NCI-H2107 treated with DMSO at 0.1 percent for 48 hours (cell line): Measurements from ENCODE around the gene C1QTNF5.
"Not testable (repeated sequence)": the region's sequence is repeated elsewhere in the genome, so short reads cannot be mapped to it uniquely, and the experiment has no call there.

Source experiments
- DNase-seq: peaks from one replicate; lab custom pipeline; 2025; ENCODE audit not compliant: unreplicated experiment; lab: John Stamatoyannopoulos, UW

Gene C1QTNF5

DNA sequence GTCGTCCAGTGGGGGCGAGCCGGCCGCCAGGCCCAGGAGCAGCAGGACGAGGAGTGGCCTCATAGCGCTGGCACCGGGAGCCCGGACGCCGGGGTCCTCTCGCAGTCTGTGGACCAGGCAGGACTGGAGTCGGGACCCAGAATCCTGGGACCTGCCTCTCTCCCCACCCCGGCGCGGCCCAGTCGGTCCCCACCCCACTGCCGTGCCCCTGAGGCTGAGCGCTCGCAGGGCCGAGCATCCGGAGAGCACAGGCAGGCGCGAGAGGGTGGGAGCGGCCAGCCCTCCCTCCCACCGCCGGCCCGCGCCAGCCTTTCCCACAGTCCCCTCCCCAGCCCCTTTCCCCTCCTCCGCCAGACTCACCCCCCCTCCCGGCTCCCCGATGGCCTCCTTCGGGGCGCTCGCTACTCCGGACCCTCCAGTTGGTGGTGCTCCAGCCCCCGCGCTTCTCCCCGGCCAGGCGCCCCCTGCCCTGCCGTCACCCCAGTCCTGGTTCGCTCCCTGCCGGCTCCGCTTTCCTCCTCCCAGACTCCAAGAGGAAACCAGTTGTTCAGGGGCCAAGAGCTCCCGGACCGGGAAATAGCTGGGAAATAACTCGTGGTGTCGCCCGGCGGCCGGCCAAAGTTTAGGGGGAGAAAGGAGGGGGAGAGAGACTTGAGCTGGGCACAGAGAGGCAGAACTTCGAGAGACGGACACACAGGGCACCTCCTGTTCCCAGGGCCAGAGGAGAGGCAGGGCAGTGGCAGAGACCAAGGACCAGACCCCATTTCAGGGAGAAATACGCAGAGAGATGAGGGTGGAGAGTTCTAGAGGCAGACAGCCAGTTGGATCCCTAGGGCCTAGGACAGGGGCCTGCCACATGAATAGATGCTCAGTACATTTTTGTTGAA, at the start of gene C1QTNF5:
Gene C1QTNF5 (minus strand): TSS at position 549 of the 887 bp plus-strand sequence. CDS start 486 bp downstream, at position 63.
- no peak for DNase-seq

DNA sequence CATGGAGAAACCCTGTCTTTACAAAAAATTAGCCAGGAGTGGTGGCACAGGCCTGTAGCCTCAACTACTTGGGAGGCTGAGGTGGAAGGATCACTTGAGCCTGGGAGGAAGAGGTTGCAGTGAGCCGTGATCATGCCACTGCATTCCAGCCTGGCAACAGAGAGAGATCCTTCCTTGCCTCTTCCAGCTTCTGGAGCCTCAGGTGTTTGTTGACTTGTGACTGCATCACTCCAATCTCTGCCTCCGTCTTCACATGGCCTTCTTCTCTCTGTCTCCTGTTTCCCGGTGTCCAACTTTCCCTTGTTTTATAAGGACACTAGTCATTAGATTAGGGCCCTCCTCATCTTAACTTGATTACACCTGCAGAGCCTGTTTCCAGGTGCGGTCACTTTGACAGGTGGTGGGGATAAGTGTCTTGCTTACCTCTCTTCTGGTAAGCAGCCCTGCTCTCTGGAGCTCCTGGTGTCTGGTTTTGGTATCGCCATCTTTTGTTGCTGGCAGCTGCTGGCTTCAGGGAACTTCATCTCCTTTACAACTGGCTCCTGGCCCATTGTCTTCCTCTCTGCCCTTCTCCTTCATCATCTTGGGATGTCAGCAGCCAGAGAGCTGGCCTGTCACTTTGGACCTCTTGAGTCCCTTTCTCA, 49.0 kb upstream of the C1QTNF5 start:
- peak; percentile 18 for DNase-seq

- DNase-seq, result no peak
Measured at GRCh38 chr11:119388103-119388502, 47.4 kb upstream of the C1QTNF5 start.

- no peak for DNase-seq
Measured at GRCh38 chr11:119384332-119384731, 43.6 kb upstream of the C1QTNF5 start.

DNA sequence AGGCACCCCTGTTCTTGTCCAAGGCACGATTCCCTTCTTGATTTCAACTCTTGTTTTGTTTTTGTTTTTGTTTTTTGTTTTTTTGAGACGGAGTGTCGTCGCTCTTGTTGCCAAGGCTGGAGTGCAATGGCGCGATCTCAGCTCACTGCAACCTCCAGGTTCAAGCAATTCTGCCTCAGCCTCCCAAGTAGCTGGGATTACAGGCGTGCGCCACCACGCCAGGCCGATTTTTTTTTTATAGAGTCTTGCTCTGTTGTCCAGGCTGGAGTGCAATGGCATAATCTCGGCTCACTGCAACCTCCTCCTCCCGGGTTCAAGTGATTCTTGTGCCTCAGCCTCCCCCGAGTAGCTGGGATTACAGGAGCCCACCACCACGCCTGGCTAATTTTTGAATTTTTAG, 41.8 kb upstream of the C1QTNF5 start:
- DNase-seq, result not testable (repeated sequence)

GRCh38 chr11:119382101-119382500, 41.4 kb upstream of the C1QTNF5 start:
- no peak for DNase-seq

- DNase-seq, result peak; percentile 83
Measured at GRCh38 chr11:119381181-119381988, 40.7 kb upstream of the C1QTNF5 start, which contains the start of gene USP2. TSS of gene USP2 (minus strand) at chr11:119381690. CDS start at chr11:119373480, 8,210 bp downstream.

DNA sequence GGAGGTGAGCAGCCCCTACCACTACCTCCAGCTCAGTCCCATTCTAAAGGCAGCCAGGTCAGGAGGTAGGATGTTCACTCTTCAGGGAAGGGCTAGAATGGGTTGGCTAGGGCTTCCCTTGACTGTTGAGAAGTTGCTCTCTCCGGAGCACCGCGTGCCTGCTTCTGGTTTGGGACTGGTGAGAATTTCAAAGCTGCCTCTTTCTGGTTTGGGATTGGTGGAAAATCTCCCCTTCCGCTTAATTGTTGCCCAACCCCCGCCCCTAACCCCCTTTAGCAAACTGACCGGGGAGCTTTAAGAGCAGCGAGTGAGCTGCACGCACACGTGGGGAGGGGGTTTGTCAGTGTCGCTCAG, 40.1 kb upstream of the C1QTNF5 start:
- no peak for DNase-seq

GRCh38 chr11:119380160-119380826, 39.6 kb upstream of the C1QTNF5 start:
- DNase-seq, result no peak

GRCh38 chr11:119378851-119379465, 38.3 kb upstream of the C1QTNF5 start:
- no peak for DNase-seq

GRCh38 chr11:119377961-119378667, 37.4 kb upstream of the C1QTNF5 start:
- DNase-seq, result no peak

GRCh38 chr11:119377112-119377901, 36.6 kb upstream of the C1QTNF5 start:
- no peak for DNase-seq

- DNase-seq, result no peak
Measured at GRCh38 chr11:119376197-119376847, 35.6 kb upstream of the C1QTNF5 start.

- no peak for DNase-seq
Measured at GRCh38 chr11:119375337-119376196, 34.9 kb upstream of the C1QTNF5 start.

- no peak for DNase-seq
Measured at GRCh38 chr11:119374632-119375336, 34.1 kb upstream of the C1QTNF5 start.

DNA sequence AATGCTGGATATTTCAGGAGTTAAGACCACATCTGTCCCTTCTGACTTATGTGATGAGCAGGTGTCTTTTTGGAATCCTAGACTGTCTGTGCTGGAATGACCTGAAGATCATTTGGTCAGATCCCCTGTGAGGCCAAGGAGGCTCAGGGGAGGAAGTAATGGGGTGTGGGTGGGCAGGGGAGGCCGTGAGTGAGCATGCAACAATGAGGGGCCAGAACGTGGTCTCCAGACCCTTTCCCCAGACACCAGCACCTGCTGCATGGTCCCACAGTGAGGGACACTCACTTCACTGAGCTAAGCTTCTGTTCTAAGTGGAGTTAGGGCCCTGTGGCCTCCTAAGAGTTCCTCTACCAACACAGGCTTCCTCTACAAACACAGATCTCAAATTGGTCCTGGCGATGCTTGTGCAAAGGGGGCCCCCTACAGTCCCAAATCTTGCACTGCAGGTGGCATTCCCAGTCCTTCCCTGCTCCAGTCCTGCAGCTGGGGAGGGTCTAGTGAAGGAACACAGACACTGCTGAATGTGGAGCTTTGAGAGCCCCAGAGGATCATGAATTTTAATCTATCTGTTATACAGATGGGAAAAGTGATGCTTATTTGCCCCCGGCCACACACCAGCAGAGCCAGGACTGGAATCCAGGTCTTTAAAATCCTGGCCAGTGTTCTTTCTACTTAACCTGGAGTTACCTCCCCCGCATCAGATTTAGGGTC, 33.4 kb upstream of the C1QTNF5 start:
- DNase-seq, result peak; percentile 56
